A673 (cell line): Measurements from ENCODE around the gene AGBL2.
"Not testable (repeated sequence)": the region's sequence is repeated elsewhere in the genome, so short reads cannot be mapped to it uniquely, and the experiment has no call there.

Experiments
- CTCF ChIP-seq: fragments of 300-800, 200-600 bp; sonication (generic); conservative IDR thresholded peaks from 2 replicates; pipeline ENCODE4 v1.5.1; 2017; ENCODE audit warnings: low read depth, mild to moderate bottlenecking, antibody characterized with exemption, low read length, moderate library complexity, mixed read lengths
- EZH2 ChIP-seq: fragments of 200-600 bp; sonication (generic); IDR thresholded peaks from 2 replicates; pipeline ENCODE4 v1.6.1; 2017; ENCODE audit warnings: borderline replicate concordance, low read depth, mild to moderate bottlenecking, mixed read lengths, antibody characterized with exemption, low read length; ENCODE audit not compliant: poor library complexity, severe bottlenecking

- not testable (repeated sequence) for TF ChIP-seq EZH2, CTCF
Measured at GRCh38 chr11:47640506-47640905, 74.7 kb downstream of the AGBL2 start.
